ENCODE results near the gene NACC1.

- TF ChIP-seq CTCF (IDR thresholded peaks at IDR 0.05) = peak in 1 of 6 experiments; percentile 12
- peak in 1 of 2 donors; percentile 33 for TF ChIP-seq POLR2A (IDR thresholded peaks at IDR 0.05)
Observed at GRCh38 chr19:13117772-13118423, at the start of gene NACC1.

All from adrenal gland (tissue), 5 donors.